Body of pancreas (tissue), 4 donors: Measurements from ENCODE around the gene METTL6.

ENCODE experiments used
- POLR2A ChIP-seq, 3 donors: fragments of 450-650 bp; IDR thresholded peaks; one replicate each; pipeline ENCODE4 v1.6.1; 2016; ENCODE audit warnings: antibody characterized with exemption in 3 of 3, mild to moderate bottlenecking in 2 of 3
- TF ChIP-seq, protein P1 (sequence below), 7 experiments: fragments of 450-650 bp in 4 of 7; fragments of 200-600 bp in 3 of 7; sonication (generic) in 3 of 7; IDR thresholded peaks; one replicate each; pipeline ENCODE4 v1.5.1; 2016 to 2019; ENCODE audit warnings: antibody characterized with exemption in 7 of 7

DNA sequence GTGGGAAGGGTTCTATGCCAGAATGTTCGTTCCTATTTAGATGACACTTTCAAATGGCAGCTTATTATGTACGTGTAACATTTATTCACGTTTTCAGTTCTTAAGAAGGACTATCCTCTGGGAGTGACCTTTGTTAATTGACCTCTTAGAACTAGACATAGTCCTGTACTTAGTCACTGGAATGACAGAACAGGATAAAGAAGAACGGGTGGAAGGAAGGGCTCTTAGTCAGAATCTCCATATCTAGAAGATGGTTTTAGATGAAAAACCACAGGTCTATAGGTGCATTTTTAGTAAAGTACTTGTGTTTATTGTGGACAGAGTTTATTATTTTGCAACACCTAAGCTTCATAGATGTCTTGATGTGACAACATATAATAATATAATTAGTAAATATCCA is 6.5 kb downstream of the METTL6 start:
- TF ChIP-seq, protein P1, sequence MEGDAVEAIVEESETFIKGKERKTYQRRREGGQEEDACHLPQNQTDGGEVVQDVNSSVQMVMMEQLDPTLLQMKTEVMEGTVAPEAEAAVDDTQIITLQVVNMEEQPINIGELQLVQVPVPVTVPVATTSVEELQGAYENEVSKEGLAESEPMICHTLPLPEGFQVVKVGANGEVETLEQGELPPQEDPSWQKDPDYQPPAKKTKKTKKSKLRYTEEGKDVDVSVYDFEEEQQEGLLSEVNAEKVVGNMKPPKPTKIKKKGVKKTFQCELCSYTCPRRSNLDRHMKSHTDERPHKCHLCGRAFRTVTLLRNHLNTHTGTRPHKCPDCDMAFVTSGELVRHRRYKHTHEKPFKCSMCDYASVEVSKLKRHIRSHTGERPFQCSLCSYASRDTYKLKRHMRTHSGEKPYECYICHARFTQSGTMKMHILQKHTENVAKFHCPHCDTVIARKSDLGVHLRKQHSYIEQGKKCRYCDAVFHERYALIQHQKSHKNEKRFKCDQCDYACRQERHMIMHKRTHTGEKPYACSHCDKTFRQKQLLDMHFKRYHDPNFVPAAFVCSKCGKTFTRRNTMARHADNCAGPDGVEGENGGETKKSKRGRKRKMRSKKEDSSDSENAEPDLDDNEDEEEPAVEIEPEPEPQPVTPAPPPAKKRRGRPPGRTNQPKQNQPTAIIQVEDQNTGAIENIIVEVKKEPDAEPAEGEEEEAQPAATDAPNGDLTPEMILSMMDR (IDR thresholded peaks at IDR 0.05), result no peak
- TF ChIP-seq POLR2A (IDR thresholded peaks at IDR 0.05), result no peak
